Activated naive CD4-positive, alpha-beta T cell (primary cell): ENCODE measurements around the gene VMP1.
"Not testable (repeated sequence)": the region's sequence is repeated elsewhere in the genome, so short reads cannot be mapped to it uniquely, and the experiment has no call there.

Experiments
- DNase-seq, 4 experiments: peaks; one replicate each; lab custom pipeline; 2025; lab: John Stamatoyannopoulos, UW

The VMP1 gene

DNA sequence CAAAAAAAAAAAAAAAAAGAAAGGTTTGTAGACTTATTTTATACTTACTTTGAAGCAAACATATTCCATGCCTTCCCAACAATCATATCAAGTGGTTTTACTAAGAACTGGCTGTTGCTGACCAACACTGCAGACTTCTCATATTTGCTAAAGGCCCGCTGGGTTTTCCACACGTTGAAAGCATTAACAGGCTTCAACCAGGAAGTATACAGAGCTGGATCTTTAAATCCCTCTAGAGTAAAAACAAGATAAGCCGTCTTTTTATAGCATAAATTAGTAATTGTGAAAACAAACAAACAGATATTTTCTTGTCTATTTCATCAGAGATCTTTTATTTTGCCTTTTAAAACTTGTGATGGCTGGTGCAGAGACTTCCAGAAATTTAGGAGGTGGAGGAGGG, 156.2 kb downstream of the VMP1 start:
- DNase-seq, result no peak

DNA sequence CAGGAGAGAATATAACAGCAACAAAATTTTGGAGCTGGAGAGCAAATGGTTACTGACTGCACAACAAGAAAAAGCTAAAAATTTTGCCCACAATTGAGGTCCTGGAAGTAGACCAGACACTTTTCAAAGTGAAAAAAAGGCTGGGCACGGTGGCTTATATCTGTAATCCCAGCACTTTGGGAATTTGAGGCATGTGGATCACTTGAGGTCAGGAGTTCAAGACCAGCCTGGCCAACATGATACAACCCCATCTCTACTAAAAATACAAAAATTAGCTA, 162.4 kb downstream of the VMP1 start:
- DNase-seq, result no peak

DNA sequence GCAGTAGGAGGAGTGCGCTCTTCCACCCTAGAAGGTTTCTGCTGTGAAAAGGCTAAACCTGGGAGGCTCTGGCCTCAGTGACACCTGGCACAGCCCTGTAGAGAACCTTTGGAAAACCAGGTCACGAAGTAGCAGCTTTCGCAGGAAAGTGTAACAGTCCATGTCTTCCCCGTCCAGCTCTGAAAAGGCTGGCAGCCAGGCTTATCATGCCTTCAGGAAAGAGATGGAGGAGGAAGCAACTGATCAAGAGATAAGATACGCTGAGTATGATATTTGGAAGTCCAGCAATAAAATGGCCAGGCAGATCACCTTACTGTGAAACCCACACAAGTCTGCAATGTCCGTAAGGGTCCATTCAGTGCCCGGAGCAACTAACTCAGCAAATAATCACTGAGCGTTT, 163.0 kb downstream of the VMP1 start:
- DNase-seq, result no peak

DNA sequence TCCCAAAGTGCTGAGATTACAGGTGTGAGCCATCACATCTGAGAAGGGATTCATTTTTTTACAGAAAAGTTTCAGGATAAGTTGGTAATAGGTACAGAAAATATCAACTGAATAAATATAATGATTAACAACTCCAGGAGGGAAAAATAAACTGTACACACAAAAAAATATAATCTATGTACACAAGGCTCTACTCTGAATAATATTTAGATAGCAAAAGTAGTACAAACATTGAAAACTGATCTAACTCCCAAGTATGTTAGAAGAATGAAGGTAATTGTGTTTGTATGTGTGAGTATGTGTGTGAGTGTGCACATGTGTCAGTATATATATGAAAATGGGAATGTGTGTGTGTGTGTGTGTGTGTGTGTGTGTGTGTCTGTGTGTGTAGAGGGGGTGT, 164.9 kb downstream of the VMP1 start:
- DNase-seq, result no peak

DNA sequence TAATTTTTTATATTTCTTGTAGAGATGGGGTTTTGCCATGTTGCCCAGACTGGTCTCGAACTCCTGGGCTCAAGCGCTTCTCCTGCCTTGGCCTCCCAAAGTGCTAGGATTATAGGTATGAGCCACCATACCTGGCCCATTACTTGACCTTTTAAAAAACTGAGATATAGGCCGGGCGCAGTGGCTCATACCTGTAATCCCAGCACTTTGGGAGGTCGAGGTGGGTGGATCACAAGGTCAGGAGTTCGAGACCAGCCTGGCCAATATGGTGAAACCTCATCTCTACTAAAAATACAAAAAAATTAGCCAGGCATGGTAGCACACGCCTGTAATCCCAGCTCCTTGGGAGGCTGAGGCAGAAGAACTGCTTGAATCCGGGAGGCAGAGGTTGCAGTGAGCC, 166.0 kb downstream of the VMP1 start:
- DNase-seq, result not testable (repeated sequence)

DNA sequence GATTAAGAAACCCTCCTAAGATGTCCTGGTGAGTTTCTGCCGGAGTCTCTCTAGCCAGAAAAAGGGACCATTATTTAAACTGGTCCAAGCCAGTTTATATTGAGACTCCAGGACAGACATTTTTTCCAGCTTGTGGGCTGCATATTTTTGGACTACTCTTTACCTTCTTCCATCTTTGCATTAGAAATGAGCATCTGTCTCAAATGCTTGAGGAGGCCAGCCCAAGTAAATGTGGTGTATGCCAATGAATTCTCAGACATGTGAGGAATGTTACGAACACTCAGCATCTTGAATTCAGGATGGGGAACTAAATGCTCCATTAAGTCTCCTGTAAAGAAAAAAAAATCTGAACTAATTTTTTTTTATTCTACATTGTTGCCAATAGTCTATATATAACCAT, 166.9 kb downstream of the VMP1 start:
- no peak for DNase-seq

DNA sequence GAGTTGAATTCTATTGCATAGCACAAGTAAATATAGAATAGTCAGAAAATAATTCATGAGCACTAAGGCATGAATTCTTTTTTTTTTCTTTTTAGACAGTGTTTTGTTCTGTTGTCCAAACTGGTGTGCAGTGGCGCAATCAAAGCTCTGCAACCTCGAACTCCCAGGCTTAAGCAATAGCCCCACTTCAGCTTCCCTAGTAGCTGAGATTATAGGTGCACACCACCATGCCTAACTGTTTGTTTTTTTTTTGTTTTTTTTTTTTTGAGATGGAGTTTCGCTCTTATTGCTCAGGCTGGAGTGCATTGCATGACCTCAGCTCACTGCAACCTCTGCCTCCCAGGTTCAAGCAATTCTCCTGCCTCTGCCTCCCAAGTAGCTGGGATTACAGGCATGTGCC, 168.7 kb downstream of the VMP1 start:
- no peak for DNase-seq

DNA sequence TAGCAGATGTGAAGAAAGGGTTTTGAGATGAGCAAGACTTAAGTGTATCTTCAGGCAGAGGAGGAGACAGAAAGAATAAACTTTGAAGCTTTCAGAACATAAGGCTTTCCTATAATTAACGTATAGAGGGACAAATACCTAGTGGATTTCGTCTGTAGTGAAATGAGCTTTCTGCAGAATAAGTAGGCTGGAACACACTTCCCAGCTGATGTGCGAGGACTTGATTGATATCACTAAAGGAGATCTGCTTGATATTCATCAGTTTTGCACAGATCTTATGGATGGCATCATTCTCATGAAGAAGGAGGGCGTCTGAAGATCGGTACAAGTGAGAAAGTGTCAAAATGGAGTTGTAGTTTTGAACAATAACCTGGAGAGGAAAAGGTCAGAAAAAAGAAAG, 170.5 kb downstream of the VMP1 start:
- DNase-seq, result no peak

DNA sequence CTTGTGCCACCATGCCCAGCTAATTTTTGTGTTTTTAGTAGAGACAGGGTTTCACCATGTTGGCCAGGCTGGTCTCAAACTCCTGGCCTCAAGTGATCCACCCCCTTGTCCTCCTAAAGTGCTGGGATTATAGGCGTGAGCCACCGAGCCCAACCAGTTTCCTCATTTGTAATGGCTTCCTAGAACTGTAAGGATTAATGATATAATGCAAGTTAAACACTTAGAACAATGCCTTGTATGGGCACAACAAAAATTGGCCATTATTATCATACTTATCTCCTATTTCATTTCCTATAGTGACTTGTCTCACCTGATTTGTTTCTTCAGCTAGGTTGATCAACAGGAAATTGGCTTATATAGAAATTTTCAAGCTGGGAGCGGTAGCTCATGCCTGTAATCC, 171.2 kb downstream of the VMP1 start:
- DNase-seq, result no peak

DNA sequence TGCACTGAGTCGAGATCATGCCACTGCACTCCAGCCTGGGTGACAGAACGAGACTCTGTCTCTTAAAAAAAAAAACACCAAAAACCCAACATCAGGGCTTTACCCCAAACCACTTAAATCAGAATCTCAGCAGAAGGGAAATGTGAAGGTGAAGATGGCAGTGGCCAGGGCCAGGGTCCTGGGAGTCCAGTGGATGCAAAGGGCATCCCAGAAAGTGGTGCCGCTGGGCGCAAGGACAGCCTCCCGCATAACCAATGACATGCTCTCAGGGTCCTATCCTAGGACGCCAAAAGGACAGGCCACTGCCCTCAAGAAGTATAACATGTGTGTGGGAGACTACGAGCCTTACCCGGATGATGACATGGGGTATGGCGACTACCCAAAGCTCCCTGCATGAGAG, 177.4 kb downstream of the VMP1 start:
- DNase-seq, result no peak

DNA sequence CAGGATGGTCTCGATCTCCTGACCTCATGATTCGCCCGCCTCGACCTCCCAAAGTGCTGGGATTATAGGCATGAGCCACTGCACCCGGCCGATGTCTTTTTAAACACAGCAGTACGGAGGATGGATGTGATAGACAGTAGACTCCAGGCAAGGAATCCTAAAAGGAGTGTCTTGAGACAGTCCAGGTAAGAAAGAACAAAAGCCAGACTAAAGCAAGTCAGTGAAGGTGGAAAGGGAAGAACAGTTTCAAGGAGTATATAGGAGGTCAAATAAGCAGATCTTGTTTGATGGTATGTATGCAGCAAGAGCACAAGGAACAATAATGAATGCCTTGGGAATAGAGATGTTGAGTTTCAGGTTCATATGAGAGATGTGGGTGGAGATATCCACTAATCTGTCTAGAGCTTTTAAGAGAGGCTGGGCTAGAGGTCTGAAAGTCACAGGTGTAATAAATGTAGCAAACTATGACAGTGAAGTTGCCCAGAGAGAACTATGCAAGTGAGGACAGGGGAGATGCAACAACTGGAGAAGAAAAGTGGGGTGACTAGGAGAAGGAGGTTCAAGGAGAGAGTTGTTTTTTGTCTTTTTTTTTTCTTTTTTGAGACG, 180.8 kb downstream of the VMP1 start:
- no peak for DNase-seq

DNA sequence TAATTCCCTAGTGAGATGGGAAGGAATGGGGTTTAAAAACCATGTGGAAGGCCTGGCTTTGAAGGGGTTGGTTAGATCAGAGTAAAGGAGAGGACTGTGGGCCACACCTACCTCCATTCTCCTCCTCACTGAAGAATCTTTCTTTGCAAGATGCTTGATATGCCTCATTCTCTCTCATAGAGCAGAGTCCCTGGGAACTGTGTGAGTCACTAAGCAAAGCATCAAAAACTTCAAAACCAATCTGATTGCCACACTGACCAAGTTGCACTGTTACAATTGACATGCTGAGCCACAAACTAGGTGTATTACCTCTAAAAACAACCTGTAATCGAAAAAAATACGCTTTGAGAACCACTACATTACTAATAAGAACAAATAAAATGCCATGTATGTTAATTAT, 183.3 kb downstream of the VMP1 start:
- no peak for DNase-seq
